MM.1S (cell line): ENCODE measurements around the gene IL27RA.

Source experiments
- EZH2 ChIP-seq: fragments of 300-600 bp; sonication (generic); optimal IDR thresholded peaks from 2 replicates; pipeline ENCODE3; 2017; ENCODE audit warnings: low read depth, mild to moderate bottlenecking, antibody characterized with exemption, low read length, mixed read lengths
- EZH2phosphoT487 ChIP-seq: fragments of 300-600 bp; sonication (generic); IDR thresholded peaks from 2 replicates; pipeline ENCODE4 v1.6.1; 2018; ENCODE audit warnings: antibody characterized with exemption, low read length
- TF ChIP-seq, protein P1 (sequence below): fragments of 300-600 bp; sonication (generic); IDR thresholded peaks from 2 replicates; pipeline ENCODE4 v1.5.1; 2016; ENCODE audit warnings: antibody characterized with exemption, low read length, mixed read lengths

GRCh38 chr19:14039181-14039580 lies 7.6 kb downstream of the IL27RA start:
- TF ChIP-seq EZH2 (no peak), EZH2phosphoT487 (no peak)
- TF ChIP-seq, protein P1, sequence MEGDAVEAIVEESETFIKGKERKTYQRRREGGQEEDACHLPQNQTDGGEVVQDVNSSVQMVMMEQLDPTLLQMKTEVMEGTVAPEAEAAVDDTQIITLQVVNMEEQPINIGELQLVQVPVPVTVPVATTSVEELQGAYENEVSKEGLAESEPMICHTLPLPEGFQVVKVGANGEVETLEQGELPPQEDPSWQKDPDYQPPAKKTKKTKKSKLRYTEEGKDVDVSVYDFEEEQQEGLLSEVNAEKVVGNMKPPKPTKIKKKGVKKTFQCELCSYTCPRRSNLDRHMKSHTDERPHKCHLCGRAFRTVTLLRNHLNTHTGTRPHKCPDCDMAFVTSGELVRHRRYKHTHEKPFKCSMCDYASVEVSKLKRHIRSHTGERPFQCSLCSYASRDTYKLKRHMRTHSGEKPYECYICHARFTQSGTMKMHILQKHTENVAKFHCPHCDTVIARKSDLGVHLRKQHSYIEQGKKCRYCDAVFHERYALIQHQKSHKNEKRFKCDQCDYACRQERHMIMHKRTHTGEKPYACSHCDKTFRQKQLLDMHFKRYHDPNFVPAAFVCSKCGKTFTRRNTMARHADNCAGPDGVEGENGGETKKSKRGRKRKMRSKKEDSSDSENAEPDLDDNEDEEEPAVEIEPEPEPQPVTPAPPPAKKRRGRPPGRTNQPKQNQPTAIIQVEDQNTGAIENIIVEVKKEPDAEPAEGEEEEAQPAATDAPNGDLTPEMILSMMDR, result no peak
